ENCODE measurements around the gene MICA.
"Not testable (repeated sequence)": the region's sequence is repeated elsewhere in the genome, so short reads cannot be mapped to it uniquely, and the experiment has no call there.

The MICA gene

DNA sequence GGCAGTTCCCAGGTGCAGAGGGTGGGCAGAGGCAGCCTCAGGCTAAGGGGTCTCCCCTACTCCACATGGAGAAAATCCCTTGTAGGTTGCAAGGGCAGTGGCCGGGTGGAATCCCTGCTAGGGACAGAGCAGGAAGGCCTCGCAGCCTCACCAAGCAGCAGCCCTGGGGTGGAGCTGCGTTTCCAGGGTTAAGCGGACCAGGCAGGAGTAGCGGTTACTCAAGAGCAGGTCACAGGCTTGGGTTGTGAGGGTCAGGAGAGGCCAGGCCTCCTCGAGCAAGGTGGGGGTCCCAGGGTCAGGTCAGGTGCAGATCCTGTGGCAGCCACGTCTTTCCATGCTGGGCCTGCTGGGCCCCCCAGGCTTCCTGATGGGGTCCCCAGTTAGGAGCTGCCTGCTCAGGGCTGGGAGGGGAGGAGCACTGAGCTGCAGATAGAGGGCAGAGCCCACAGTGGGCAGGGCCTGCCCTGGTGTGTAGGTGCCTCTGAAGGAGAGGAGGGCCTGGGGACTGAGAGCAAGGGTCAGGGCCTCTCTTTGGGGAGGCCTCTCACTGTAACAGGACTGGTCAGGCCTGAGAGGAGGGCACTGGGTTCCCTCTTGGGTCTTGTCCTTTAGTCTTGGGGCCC is 10.9 kb downstream of the MICA start:
- DNase-seq (ENCODE audit: low spot score), result not testable (repeated sequence)

DNA sequence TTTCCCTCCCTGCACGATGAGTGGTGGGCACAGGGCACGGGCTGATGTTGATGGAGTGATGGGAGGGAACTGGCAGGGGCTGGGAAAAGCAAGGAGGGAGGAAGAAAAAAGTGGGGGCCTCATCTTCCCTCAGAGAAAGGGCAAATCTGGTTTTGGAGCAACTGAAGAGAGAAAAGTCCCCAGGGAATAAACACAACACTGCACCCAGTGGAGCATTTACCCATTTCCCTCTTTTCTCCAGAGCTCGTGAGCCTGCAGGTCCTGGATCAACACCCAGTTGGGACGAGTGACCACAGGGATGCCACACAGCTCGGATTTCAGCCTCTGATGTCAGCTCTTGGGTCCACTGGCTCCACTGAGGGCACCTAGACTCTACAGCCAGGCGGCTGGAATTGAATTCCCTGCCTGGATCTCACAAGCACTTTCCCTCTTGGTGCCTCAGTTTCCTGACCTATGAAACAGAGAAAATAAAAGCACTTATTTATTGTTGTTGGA is 11.4 kb downstream of the MICA start:
- DNase-seq (ENCODE audit: low spot score), result no peak

DNA sequence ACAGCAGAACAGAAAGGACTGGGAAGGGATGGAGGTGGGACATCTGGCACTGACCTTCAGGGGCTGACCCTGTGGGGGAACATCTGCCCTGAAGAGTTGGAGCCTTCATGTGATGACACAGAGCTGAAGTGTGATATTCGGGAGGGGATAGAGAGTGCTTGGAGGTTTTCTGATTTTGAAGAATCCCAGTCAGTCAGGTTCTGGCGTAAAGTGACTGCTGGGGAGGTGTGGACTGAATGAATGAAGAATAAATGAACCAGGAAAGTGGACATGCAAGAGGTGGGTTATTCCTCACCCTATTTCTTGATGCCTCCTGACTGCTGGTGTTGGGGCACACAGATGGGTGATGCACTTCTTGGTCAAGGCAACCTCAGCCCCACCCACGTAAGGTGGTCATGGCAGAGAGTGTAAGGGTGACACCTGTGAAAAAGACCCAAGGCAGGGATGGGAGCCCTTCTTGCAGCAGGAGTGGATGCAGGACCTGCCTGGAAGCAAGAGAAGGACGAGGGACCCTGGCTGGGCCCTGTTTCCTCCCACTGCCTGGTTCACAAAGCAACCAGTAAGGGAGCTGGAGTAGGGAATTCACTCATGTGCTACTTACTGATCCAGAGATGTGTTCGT is 13.1 kb downstream of the MICA start:
- DNase-seq (ENCODE audit: low spot score), result no peak

DNA sequence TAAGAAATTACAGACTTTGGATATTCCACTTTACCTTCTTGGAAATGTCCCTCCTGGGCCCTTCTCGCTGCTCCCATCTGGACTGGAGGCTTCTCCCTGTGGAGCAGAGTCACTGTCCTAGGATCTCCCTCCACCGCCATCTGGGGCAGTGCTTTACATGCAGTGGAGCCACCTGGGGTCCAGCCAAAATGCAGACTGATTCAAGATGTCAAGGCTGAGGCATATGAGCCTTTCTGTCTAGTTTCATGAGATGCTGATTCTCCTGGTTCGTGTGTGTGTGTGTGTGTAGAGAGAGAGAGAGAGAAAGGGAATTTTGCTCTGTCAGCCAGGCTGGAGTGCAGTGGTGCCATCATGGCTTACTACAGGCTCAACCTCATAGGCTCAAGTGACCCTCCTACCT is 14.9 kb downstream of the MICA start:
- DNase-seq (ENCODE audit: low spot score), result no peak

DNA sequence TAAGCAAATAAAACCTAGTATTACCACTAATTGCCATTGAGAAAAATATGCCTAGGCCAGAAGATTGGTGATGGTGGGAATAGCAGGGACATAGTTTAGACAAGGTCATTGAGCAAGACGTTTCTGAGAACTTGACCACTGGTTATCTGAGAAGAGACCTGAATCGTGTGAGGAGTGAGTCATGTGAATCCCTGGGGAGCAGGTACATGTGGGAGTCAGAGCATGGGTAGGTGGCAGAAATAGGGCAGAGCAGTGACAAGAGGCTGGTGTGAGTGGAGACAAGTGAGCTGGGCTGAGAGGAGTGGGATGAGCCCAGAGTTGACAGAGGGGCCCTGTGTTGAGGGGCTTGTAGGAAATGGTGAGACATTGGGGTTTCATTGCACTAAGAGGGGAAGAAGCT is 16.4 kb downstream of the MICA start:
- no peak for DNase-seq (ENCODE audit: low spot score)

DNA sequence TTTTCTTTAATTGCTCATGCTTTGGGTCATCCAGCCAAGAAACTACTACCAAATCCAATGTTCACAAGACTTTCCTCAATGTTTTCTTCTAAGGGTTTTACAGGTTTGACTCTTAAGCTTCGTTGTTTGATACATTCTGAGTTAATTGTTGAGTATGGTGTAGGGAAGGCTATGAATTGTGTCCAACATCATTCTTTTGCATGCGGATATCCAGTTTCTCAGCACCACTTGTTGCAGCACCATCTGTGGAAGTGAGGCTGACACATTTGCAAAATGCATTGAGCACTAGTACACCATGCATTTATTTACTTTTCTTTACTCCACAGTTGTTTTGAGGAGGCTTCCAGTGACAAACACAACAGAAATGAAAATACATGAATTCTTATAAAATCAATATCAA is 17.2 kb downstream of the MICA start:
- DNase-seq (ENCODE audit: low spot score), result no peak

DNA sequence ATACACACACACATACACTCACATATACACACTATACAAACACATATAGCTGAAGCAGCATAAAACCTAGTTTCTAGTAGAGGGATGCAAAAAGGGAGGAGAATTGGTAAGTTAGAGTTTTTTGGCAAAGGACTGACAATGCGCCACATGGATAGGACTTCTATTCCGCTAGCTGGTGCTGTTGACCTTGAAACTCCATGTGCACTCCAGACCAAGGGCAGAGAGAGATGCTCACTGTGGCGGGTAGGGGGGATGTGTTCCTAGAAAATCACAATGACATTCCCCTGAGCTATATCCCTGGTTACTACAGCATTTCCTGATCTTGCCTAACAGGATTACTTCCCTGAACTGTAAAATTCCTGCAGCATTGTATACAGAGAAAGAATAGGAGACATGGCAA is 19.2 kb downstream of the MICA start:
- no peak for DNase-seq (ENCODE audit: low spot score)

DNA sequence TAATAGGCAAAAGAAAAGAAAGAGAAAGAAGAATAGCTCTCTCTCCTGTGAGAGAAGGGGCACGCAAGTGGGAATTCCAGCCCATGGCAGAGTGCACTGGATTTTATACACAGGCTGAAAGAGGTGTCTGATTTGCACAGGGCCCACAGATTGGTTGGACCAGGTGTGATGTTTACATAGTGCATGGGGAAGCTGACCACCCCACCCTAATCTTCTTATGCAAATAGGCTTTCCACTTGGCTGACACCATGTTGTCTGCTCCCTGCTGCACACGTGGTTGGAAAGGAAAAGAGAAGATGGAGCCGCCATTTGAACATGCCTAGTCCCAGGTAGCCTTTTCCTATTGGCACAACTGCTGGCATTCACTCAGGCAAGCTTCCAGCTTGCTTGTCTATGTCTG is 20.2 kb downstream of the MICA start:
- DNase-seq (ENCODE audit: low spot score), result no peak

DNA sequence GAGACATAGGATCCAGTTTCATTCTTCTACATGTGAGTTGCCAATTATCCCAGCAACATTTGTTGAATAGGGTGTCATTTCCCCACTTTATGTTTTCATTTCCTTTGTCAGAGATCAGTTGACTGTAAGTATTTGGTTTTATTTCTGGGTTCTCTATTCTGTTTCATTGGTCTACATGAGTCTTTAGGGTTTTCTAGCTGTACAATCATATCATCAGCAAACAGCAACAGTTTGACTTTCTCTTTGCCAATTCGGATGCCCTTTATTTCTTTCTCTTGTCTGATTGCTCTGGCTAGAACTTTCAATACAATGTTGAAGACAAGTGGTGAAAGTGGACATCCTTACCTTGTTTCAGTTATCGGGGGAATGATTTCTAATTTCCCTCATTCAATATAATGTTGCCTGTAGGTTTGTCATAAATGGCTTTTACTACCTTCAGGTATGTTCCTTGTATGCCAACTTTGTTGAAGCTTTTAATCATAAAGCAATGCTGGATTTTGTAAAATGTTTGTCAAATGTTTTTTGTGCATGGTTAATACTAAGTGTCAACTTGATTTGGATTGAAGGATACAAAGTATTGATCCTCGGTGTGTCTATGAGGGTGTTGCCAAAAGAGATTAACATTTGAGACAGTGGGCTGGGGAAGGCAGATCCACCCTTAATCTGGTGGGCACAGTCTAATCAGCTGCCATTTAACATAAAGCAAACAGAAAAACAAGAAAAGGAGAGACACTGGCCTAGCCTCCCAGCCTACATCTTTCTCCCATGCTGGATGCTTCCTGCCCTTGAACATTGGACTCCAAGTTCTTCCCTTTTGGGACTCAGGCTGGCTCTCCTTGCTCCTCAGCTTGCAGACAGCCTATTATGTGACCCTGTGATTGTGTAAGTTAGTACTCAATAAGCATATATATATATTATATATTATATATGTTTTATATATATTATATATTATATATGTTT is 23.3 kb downstream of the MICA start:
- DNase-seq (ENCODE audit: low spot score), result no peak

DNA sequence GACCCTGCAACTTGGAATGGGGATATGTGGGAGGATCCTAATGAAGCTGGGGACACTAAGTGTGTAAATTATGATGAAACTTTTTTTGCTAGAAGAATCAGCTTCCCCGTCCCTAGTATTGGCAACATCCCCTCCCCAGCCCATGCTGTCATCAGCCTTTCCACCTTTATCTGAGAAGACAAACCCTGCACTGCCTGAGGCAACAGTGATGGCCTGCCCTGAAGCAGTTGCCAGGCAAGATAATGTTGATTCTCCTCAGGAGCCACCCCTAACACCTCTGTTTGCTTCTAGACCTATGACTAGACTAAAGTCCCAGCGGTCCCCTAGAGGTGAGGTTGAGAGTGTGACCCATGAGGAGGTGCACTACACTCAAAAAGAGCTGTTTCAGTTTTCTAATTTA is 27.1 kb downstream of the MICA start:
- no peak for DNase-seq (ENCODE audit: low spot score)

DNA sequence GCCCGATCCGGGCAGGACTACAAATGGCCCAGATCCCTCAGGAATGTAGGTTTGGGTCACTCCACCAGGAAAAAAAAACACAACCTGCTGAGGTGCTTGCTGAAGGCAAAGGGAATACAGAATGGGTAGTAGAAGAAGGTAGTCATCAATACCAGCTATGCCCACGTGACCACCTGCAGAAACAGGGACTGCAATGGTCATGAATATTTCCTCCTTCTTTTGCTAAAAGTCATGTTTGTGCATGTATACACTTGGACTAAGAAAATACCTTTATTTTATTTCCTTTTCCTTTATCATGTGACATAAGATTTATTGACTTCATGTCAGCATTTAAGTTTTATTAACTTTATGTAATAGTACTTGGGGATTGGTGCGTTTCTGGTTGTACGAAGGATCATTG is 31.7 kb downstream of the MICA start:
- DNase-seq (ENCODE audit: low spot score), result not testable (repeated sequence)

DNA sequence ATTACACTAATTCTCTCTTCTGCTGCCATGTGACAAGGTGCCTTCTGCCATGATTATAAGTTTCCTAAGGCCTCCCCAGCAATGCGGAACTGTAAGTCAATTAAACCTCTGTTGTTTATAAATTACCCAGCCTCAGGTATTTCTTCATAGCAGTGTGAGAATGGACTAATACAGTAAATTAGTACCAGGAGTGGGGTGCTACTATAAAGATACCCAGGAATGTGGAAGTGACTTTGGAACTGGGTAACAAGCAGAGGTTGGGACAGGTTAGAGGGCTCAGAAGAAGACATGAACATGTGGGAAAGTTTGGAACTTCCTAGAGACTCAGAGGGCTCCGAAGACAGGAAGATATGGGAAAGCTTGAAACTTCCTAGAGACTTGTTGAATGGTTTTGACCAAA is 34.8 kb downstream of the MICA start:
- DNase-seq (ENCODE audit: low spot score), result no peak

DNA sequence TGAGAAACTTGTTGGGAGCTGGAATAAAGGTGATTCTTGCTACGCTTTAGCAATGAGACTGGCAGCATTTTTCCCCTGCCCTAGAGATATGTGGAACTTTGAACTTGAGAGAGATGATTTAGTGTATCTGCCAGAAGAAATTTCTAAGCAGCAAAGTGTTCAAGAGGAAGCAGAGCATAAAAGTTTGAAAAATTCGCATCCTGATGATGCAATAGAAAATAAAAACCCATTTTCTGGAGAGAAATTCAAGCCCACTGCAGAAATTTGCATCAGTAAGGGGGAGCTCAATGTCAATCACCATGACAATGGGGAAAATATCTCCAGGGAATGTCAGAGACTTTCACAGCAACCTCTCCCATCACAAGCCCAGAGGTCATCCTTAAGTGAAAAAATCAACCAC is 35.3 kb downstream of the MICA start:
- no peak for DNase-seq (ENCODE audit: low spot score)

DNA sequence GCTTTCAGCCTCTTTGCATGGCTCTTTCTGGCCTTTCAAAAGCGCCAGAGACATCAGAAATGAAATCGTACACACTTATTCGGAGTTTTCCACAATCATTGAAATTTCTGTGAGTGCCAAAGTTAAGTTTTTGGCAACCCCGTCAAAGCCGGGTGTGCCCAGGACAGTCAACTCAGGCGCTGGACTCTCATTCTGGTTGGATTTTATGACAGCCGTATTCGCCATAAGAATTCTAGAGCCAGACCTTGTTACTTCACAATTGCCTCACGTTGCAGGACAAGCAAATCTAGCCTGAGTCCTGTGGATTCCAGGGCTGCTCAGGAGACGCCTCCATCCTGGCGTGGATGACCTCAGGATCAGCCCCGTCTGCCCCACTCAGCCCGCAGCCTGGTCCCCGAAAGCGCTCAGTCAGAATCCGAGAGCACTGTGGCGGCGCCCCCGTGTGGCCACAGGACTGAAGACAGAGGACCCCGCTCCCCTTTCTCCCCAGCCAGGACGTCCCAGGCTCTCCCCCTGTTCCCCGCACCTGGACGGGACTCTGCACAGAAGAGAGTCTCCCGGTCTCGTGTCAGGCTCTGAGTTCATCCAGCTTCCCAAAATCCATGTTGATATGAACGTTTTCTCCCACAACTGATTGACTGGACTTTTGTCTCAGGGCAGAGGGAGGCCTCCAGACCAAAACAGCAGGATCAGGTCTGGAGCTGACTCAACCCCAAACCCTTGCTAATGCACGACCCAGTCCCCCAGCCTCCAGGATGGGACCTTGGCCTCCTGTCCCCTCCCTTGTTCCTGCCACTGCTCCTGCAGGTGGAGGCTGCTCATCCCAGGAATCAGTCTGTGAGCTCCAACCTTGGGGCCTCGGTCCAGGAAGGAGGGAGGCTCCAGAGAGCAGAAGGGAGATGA is 38.2 kb downstream of the MICA start:
- peak; percentile 37 for DNase-seq (ENCODE audit: low spot score)

DNA sequence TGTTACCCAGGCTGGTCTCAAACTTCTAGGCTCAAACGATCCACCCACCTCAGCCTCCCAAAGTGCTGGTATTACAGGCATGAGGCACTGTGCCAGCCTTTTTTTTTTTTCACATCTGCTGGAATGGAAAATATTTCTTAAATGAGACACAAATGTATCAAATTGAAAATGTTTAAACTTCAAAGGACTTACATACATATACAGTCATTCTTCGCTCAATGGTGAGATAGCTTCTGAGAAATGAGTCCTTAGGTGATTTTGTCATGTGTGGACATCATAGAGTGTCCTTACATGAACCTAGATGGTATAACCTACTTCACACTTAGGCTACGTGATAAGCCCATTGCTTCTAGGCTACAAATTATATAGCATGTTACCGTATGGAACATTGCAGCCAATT is 43.1 kb downstream of the MICA start:
- no peak for DNase-seq (ENCODE audit: low spot score)

DNA sequence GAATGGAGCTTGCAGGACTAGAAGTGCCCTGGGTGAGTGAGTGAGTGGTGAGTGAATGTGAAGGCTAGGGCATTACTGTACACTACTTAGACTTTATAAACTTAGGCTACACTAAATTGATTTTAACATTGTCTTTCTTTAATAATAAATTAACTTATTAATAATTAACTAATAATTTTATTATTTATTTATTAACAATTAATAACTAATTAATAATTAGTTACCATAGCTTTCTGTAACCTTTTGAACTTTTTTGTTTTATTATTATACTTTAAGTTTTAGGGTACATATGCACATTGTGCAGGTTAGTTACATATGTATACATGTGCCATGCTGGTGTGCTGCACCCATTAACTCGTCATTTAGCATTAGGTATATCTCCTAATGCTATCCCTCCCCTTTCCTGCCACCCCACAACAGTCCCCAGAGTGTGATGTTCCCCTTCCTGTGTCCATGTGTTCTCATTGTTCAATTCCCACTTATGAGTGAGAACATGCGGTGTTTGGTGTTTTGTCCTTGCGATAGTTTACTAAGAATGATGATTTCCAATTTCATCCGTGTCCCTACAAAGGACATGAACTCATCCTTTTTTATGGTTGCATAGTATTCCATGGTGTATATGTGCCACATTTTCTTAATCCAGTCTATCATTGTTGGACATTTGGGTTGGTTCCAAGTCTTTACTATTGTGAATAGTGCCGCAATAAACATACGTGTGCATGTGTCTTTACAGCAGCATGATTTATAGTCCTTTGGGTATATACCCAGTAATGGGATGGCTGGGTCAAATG is 43.8 kb downstream of the MICA start:
- not testable (repeated sequence) for DNase-seq (ENCODE audit: low spot score)

DNA sequence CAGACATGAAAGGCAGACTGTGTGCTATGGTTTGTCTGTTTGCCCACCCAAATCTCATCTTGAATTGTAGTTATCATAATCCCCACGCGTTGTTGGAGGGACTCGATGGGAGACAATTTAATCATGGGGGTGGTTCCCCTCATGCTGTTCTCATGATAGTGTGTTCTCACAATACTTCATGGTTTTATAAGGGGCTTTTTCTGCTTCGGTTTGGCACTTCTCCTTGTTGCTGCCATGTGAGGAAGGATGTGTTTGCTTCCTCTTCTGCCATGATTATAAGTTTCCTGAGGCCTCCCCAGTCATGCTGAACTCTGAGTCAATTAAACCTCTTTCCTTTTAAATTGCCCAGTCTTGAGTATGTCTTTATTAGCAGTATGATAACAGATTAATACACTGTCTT is 47.4 kb downstream of the MICA start:
- no peak for DNase-seq (ENCODE audit: low spot score)

DNA sequence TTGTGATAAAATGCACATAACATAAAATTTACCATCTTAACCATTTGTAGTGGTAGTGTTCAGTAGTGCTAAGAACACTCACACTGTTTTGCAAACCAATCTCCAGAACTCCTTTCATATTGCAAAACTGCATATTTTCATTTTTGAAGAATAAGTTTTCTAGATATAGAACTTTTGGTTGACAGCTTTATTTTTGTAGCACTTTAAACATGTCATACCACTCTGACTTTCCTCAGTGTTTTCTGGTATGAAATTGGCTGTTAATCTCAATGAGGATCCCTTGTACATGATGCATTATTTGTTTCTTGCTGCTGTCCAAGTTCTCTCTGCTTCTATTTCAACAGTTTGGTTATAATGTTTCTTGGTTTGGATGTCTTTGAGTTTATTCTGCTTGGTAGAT is 49.5 kb downstream of the MICA start:
- no peak for DNase-seq (ENCODE audit: low spot score)

DNA sequence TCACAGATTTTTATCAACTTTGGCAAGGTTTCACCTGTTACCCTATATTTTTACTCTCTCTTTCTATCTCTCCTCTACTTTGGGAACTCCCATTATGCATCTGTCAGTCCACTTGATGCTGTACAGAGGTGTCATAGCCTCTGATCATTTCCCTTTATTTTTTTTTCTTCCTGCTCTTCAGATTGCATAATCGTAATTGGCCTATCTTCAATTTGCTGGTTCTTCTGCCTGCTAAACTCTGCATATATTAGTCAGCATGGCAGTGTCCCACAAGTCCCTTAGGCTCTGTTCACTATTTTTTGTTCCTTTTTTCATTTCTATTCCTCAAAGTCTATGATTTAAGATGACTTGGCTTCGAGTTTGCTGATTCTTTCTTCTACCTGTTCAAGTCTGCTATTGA is 49.9 kb downstream of the MICA start:
- no peak for DNase-seq (ENCODE audit: low spot score)

DNA sequence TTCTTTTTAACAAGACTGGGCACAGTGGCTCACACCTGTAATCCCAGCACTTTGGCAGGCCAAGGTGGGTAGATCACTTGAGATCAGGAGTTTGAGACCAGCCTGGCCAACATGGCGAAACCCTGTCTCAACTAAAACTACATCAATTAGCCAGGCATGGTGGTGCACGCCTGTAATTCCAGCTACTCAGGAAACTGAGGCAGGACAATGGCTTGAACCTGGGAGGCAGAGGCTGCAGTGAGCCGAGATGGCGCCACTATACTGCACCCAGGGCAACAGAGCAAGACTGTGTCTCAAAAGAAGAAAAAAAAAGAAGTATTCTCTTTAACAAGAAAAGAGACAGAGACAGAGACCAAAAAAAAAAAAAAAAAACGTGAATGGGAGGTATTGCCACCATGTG is 56.5 kb downstream of the MICA start:
- DNase-seq (ENCODE audit: low spot score), result not testable (repeated sequence)

DNA sequence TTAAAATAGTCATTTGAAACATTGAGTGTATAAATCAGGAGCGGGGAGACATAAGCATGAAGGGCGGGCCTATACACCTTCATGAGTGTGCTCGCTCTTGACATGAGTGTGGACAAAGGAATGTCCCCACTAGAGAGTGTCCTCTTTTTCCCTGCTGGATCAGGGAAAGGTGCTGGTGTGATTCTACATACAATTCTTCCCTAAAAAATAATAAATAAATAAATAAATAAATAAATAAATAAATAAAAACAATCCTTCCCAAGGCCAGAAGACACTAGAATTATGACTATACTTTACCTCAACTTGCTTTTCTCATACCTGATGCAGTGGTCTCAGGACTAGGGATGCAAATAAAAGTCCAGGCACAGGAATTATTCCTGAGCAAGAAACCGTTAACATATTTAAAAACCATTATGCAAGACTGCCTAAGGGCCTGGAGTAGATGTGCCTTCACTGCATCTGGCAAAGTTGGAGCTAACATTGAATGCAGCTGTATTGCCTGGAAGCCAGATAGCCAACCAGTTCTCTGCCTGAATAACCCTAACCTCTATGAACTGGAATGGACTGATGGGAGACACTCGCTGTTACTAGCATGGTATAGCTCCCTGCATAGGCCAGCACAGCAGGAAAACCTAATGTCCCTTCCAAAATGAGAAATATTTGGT is 57.1 kb downstream of the MICA start:
- DNase-seq (ENCODE audit: low spot score), result no peak

Measured in HuH-7 (cell line).